ENCODE data around the gene SELPLG. TPM values are rescaled to one million over a fixed set of nuclear protein-coding genes. Genes with fewer than 3 reads are reported as not detected.
"Not testable (repeated sequence)": the region's sequence is repeated elsewhere in the genome, so short reads cannot be mapped to it uniquely, and the experiment has no call there.

The SELPLG gene
- polyA plus RNA-seq, 4 donors, result 1.8 to 2.6 (median 2.2) TPM

DNA sequence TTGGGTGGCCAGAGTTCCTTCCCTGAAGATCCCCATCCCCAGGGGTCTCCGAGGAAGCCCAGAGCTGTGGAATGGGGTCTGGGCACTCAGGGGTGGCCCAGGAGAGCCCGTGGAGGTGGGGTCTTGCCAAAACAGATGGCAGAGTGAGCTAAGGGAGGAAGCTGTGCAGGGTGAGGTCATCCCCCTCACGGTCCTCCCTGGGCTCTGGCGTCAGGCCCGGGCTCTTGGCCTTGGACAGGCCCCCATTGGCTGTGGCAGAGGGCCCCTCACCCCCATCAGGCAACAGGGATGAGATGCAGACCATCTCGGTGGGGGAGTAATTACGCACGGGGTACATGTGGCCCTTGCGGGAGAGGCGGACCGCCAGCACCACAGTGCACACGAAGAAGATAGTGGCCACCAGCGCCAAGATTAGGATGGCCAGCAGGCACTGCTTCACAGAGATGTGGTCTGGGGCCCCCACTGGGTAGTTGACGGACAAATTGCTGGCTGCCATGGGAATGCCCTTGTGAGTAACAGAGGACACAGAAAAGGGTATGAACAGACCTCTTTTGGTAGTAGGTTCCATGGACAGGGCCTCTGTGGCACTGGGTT is 10.7 kb downstream of the SELPLG start:
- DNase-seq (ENCODE audit: low read depth in 4 of 4, low spot score in 3 of 4), result no peak

DNA sequence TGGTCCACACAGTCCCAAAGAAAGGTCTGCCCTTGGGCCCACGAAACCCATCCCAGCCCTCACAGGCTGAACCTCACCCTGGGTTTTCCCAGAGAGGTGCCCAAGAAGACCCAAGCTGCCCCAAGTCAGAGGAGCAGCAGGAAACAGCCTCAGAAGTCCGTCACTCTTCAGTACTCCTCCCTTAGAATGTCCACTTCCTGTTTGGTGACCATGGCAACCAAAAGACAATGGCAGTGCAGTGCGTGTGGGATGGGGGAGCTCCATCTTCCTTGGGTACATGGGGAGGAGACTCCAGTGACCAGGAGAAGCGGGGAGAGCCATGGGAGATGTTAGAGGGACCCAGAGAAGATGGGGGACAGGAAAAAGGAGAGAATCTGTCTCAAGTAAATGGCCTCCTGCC is 11.3 kb downstream of the SELPLG start:
- DNase-seq (ENCODE audit: low read depth in 4 of 4, low spot score in 3 of 4), result no peak

DNA sequence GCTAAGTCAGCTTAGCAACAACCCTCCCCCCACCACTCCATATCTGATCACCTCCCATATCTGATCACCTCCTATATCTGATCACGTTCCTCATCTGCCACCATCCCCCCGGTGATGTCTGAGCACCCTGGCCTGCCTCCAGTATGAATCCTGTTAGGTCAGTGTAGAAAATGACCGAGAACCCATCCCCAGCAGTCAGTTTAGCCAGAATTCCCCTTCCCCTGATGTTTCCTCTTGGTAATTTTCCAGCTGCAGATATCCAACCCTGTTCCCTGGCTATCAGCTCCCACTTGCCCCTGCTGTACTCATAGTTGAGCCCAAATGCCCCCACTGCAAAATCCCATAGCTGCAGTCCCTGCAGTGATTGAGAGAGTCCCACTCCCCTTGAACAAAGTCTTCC is 12.5 kb downstream of the SELPLG start:
- DNase-seq (ENCODE audit: low read depth in 4 of 4, low spot score in 3 of 4), result no peak

DNA sequence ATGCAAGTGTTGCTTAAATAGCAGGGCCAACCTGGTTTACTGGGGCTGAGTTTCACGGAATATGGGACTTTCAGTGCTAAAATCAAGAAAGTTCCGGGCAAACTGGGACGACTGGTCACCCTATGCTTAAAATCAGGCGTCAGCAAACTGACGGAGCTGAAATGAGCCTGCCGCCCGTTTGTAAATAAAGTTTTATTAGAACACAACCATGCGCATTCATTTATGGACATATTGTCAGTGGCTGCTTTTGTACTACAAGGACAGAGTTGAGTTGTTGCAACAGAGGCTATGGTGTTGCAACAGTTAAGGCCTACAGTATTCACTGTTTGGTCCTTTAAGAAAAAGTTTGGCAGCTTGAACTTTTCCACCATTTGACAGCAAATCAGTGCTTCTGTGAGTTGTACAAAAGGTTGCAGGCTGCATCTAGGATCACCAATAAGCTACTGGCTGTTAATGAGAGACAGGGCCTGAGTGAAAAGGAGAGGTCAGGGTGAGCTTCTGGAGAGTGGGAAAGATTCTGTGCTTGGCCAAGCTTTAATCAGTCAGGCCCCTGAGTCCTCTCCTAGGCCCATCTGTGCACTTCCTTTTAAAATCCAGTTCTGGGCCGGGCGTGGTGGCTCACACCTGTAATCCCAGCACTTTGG is 13.3 kb downstream of the SELPLG start:
- no peak for DNase-seq (ENCODE audit: low read depth in 4 of 4, low spot score in 3 of 4)

DNA sequence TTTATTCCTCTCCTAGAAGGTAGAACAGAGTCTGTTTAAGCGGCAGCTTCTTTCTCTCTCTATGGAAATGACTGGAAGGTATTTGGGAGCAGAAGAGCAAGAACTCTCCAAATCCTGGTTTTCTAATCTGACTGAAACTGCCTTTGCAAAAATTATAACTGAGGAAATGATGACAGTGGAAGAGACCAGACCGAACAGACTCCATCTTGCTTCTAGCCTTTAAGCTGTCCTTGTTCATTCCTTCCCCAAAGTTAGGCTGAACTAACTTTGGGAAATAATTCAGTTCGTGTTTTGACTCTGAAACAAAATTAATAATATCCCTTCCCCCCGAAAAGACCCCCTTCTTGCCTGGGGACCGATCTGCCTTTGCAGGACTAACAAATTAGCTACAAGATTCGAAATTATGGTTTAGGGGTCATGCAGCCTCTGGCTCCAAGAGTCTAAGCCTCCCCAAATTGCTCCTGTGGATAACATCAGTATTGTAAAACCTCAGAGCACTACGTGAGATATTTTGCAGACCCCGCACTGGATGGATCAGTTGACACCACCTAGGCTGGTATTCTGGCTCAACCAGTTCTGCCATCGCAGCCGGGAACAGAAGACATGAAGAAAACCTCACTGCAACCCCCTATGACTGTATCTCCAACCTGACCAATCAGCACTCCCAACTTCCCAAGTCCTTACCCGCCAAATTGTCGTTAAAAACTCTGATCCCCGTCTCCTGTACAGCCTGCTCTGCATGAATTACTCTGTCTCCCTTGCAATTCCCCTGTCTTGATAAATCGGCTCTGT is 14.1 kb downstream of the SELPLG start:
- no peak for DNase-seq (ENCODE audit: low read depth in 4 of 4, low spot score in 3 of 4)

DNA sequence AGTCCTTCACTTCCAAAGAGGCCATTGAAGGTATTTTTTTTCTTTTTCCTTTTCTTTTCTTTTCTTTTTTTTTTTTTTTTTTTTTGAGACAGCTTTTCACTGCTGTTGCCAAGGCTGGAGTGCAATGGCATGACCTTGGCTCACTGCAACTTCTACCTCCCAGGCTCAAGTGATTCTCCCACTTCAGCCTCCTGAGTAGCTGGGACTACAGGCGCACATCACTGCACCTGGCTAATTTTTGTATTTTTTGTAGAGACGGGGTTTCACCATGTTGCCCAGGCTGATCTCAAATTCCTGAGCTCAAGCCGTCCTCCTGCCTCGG is 14.8 kb downstream of the SELPLG start:
- not testable (repeated sequence) for DNase-seq (ENCODE audit: low read depth in 4 of 4, low spot score in 3 of 4)

DNA sequence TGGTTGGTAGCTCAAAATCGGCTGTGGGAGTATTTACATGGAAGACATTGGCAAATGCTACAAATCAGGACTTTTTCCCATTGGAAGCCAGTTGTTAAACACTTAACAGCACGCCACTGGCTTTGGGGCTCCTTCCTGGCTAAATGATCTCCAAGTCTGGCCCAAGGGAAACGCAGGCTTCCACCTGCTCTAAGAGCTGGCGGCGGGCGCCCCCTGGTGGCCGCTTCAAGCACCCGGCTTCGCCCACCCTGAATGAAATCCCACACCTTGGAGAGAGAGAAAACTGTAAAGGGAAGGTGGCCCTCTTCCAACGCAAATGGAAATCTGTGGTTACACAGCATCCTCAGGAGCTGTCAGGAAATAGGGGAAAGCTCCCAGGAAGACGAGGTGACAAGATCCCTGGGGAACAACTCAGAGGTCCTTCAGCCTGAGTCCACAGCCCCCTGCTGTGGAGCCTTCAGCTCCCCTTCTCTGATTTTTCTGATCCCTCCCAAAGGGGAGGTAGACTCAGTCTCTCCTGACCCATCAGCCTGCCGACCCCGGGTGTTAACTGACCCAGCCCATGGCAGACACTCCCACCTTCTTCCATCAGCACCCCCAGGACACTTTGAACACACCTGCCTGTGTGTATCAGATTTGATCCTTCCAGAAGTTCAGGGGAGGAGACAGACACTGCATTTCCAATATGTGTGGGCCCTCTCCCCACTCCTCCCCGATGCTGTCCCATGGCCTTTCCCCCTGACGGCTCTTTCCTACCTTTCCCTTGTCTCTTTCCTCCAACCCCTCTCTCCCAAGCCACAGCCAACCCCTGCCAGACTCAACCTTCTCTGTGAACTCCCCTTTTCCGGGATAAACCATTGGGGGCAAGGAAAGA is 15.4 kb downstream of the SELPLG start:
- peak in 2 of 4 donors; percentile 59 to 73 for DNase-seq (ENCODE audit: low read depth in 4 of 4, low spot score in 3 of 4)

DNA sequence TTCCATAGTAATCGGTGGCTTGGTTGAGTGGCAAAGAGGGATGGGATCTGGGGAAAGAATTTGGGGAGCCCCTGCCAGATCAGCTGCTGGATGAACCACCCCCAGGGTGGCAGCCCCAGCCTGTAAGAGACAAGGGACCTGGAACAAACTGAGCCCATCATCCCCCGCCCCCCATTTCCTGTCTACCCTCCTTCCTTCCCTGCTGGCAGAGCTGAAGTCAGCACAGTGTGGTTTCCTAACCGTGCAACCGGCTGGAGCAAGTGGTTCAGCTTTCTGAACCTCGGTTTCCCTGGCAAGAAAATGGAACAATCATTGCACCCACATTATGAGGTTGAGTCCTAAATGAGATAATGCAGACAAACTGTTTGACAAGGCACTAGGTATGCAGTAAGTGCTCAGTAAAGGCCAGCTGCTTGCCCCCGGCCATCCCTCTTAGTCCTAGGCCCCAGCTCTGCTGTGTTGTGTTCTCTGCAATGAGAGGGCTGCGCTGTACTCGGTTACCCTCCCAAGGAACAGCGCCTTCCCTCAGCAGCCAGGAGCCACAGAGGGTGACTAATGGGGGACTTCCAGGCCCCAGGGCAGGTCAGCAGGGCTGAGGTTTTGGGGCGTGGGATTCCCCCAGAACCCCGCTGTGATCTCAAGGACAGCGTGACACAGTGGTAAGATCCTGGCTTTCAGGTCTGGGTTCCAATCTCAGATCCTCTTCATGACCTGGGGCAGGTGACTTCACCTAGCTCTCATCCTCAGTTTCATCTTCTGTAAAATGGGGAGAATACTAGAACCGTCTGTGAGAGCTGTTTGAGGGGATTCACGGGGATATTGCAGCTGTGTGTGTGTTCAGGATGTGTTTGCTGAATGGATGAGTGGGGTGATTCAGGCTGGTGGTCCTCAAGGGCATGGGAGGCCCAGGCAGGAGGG is 16.5 kb downstream of the SELPLG start:
- DNase-seq (ENCODE audit: low read depth in 4 of 4, low spot score in 3 of 4), result no peak

DNA sequence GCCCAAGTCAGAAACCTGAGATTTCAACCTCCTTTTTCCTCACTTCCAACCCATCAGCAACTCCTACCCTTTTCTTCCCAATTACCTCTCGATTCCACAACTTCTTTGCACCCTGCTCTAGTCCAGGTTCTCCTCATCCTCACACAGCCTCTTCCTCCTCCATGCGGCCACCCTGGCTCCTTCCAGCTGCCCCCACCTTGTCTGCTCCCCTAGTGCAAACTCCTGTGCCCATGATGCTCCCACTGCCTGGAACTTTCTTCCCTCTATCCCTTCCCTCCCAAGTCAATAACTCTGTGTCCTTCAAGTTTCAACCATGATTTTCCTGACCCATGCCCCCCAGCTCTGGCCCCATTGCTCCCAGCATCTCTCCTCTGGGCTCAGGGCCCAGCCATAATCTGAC is 17.3 kb downstream of the SELPLG start:
- no peak for DNase-seq (ENCODE audit: low read depth in 4 of 4, low spot score in 3 of 4)

DNA sequence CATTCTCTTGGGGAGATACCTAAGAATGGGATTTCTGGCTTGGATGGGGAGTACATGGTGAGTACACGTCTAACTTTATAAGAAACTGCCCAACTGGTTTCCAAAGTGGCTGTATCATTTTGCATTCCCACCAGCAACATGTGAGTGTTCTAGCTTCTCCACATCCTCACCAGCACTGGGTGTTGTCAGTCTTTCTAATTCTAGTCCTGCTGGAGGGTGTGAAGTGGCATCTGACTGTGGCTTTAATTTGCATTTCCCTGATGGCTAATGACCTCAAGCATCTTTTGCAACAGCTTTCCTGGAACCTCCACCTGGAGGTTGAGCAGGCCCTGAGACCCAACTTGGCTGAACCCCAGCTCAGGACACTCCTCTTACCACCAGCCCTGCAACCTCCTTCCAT is 17.8 kb downstream of the SELPLG start:
- no peak for DNase-seq (ENCODE audit: low read depth in 4 of 4, low spot score in 3 of 4)

DNA sequence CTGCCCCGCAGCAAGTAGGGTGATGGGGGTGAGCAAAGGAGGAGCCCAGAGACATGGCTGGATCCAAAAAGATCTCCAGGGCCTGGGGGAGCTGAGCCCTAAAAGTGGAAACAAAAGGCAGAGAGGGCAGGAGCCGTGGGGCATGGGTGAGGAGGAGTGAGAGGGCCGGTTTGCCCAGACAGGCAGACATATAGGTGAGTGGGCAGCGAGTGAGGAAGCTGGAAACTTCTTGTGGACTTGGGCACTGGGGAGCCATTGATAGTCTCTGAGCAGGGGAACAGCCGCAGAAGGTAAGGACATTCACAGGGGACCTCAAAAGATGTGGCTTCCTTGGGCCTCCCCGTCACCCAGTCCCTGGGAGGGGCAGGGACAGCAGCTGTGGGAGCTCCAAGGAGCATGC is 19.1 kb downstream of the SELPLG start:
- DNase-seq (ENCODE audit: low read depth in 4 of 4, low spot score in 3 of 4), result no peak

DNA sequence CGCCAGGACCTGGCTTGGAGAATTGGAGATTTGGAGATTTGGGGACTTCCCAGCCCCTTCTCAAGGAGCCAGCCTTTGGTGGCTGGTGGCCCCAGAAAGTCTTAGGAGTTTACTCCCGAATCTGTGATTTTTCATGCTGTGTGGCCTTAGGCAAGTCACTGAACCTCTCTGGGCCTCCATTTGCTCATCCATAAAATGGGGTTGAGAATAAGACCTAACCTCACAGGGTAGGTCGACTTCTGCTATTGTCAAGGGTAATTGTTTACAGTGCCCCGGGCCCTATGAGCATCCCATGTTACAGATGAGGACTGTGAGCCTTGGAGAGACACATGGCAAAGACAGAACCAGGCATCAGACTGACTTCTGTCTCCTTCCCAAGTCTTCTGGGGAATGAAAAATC is 19.7 kb downstream of the SELPLG start:
- no peak for DNase-seq (ENCODE audit: low read depth in 4 of 4, low spot score in 3 of 4)

DNA sequence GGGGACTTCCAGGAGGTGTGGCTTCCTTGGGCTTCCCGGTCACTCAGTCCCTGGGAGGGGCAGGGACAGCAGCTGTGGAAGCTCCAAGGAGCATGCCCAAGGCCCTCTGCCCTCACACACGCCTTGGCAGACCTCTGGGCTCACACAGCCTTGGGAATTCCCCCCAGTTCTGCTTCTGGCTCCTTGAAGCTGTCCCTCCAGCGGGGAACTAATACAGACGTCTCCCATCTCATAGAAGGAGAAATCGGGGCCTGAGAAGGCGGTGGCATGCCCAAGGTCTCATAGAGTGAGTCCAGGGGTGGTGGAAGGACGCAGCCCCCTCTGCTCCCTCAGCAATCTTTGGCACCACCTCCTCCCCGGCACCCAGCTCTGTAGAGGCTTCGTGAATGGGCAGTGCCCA is 20.1 kb downstream of the SELPLG start:
- no peak for DNase-seq (ENCODE audit: low read depth in 4 of 4, low spot score in 3 of 4)

DNA sequence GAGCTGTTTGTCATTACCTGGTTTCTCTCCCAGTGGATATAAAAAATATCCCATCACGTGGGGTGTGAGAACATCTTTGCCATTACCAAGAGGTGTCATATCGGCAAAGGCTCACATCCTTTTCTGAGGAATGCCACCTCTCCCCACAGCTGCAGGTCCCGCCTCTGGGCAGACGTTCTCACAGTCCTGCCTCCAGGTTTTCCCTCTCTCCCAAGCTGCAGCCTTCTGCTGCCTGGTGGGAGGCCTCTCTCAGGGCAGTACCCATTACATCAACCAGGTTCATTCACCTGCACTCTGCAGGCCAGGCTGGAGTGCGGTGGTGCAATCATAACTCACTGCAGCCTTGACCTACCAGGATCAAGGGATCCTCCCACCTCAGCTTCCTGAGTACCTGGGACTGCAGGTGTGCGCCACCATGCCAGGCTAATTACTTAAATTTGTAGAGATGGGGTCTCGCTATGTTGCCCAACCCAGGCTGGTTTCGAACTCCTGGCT is 20.9 kb downstream of the SELPLG start:
- no peak for DNase-seq (ENCODE audit: low read depth in 4 of 4, low spot score in 3 of 4)

DNA sequence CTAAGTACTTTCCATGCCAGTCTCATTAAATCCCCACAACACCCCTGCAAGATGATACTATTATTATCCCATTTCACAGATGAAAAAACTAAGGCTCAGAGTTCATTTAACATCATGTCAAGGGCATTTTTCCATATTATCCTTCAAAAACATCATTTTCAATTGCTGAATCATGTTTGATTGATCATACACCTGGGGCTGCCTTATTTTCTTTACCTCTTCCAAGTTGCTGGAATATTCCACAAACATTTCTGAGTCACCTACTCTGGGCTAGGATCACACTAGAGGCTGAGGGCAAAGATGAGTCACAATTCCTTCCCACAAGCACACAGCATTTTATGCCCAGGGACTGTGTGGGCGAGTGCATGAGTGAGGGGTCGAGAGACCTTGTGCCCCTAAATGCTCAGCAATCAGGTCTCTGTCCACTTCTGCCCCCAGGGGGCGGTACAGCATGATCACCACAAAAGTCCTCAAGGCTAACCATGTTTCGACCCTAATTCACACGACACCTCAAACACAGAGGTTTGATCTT is 21.7 kb downstream of the SELPLG start:
- no peak for DNase-seq (ENCODE audit: low read depth in 4 of 4, low spot score in 3 of 4)

DNA sequence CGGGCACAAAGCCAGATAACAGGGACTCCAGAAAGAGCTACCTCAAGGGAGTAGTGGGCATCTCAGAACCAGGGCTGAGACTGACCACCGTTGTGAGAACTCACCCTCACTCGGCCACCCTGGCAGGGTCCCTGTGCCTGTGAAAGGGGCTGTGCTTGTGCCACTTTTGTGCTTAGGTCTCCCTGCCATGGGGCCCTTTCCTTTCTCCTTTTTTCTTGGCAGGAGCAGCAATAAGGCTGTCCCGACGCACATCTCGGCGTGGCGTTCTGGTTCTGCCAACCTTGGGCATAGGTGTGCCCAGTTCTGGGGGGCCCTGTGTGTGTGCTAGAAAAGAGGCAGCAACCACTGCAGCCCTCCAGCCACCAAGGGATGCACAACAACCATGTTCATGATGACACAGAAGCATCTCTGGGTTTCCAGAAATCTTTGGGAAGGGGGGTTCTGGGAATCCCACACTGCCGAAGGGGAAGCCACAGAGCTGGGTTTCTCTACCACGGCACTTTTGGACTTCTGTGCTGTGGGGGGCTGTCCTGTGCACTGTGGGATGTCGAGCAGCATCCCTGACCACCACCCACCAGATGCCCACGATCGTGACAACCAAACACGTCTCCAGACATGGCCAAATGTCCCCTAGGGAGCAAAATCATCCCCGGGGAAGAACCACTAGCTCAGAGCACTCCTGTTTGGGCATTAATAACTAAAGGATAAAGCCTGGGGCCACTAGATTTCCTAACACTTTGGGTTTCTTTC is 22.7 kb downstream of the SELPLG start:
- no peak for DNase-seq (ENCODE audit: low read depth in 4 of 4, low spot score in 3 of 4)

DNA sequence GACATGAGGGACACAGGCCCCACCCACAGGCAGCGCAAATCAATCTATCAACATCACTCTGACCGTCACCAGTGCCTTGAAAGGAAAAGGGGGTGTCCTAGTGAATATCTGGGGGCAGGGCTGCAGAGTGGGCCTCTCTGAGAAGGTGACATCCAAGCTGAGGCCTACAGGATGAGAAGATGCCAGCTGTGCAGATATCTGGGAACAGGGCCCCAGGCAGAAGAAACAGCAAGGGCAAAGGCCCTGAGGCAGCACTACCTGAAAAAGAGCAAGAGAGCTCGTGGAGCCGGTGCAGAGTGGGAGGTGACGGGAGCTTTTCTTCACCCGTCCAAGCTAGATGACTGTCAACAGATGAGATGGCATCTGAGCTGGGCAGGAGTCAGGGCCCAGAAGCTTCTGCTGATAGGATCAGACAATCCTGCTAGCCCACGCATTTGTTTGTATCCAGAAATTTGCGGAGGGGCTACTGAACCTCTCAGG is 23.3 kb downstream of the SELPLG start:
- DNase-seq (ENCODE audit: low read depth in 4 of 4, low spot score in 3 of 4), result no peak

DNA sequence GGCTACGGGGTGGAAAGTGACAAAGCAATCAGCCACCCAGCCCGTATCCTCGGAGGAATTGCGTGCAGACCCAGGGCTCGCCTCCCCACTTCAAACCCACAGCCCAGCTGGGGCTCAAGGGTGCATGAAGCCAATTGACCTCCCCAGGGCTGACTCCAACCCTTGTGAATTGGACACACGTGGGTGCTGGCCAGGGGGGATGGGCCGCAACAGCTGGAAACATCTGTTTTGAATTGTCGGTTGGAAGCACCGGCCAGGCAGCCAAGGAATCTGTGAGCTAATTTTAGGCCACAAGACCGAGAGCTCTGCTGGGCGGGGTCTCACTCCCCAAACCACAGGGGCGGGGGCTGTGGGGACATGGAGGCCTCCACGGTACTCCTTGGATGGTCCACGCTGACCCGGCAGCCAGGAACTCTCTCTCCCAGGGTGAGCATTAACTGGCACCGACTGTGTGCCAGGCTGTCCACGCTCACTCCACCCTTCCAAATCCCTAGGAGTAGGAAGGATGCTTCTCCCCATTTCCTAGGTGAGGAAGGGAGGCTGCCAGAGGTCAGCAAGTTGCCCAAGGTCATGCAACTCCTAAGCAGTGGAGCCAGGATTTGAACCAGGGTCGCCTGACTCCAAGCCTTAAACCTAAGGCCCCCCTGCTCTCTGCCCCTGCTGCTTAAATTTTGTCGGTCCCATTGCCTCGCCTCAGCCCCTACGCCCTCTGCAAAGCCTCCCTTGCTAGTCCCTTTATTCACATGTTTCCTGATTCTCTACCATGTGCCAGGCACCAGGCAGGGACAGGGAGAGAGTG is 24.0 kb downstream of the SELPLG start:
- DNase-seq (ENCODE audit: low read depth in 4 of 4, low spot score in 3 of 4), result peak; percentile 53 to 81 (median 76)

Data from right renal pelvis (tissue), 4 donors.